CD4-positive, alpha-beta T cell treated with Interleukin-10 for 1 hour (primary cell): ENCODE measurements around the gene DENND5A.
A peak's percentile ranks its signal among the peaks of the same experiment; 100 is the strongest.
"Not testable (repeated sequence)": the region's sequence is repeated elsewhere in the genome, so short reads cannot be mapped to it uniquely, and the experiment has no call there.

Source experiments
- DNase-seq: peaks from one replicate; pipeline ENCODE4 v3.0.0-alpha.2; 2020

DENND5A gene

GRCh38 chr11:9264316-9265210, 587 bp downstream of the DENND5A start:
- peak; percentile 45 for DNase-seq

GRCh38 chr11:9263840-9264315, 1.3 kb downstream of the DENND5A start:
- peak; percentile 54 for DNase-seq

- DNase-seq: peak; percentile 23
Measured at GRCh38 chr11:9260838-9261146, 4.4 kb downstream of the DENND5A start.

- DNase-seq: no peak
Measured at GRCh38 chr11:9259981-9260837, 4.9 kb downstream of the DENND5A start.

GRCh38 chr11:9258279-9258678, 6.9 kb downstream of the DENND5A start:
- not testable (repeated sequence) for DNase-seq

GRCh38 chr11:9254416-9254815, 10.7 kb downstream of the DENND5A start:
- no peak for DNase-seq

- no peak for DNase-seq
Measured at GRCh38 chr11:9253086-9253485, 12.1 kb downstream of the DENND5A start.

- no peak for DNase-seq
Measured at GRCh38 chr11:9251311-9251710, 13.8 kb downstream of the DENND5A start.

- DNase-seq: peak; percentile 62
Measured at GRCh38 chr11:9250139-9250582, 15.0 kb downstream of the DENND5A start.

GRCh38 chr11:9249252-9249651, 15.9 kb downstream of the DENND5A start:
- no peak for DNase-seq

GRCh38 chr11:9247863-9248262, 17.3 kb downstream of the DENND5A start:
- DNase-seq: no peak

GRCh38 chr11:9236242-9236641, 28.9 kb downstream of the DENND5A start:
- not testable (repeated sequence) for DNase-seq

- no peak for DNase-seq
Measured at GRCh38 chr11:9232482-9232881, 32.7 kb downstream of the DENND5A start.

- DNase-seq: no peak
Measured at GRCh38 chr11:9231848-9232177, 33.3 kb downstream of the DENND5A start.

- no peak for DNase-seq
Measured at GRCh38 chr11:9230296-9230695, 34.9 kb downstream of the DENND5A start.

GRCh38 chr11:9228091-9228490, 37.1 kb downstream of the DENND5A start:
- no peak for DNase-seq

GRCh38 chr11:9225748-9226298, 39.3 kb downstream of the DENND5A start:
- no peak for DNase-seq

GRCh38 chr11:9222654-9223053, 42.5 kb downstream of the DENND5A start:
- DNase-seq: no peak

- not testable (repeated sequence) for DNase-seq
Measured at GRCh38 chr11:9220853-9221252, 44.3 kb downstream of the DENND5A start.

- no peak for DNase-seq
Measured at GRCh38 chr11:9219572-9219971, 45.6 kb downstream of the DENND5A start.

GRCh38 chr11:9219115-9219514, 46.0 kb downstream of the DENND5A start:
- no peak for DNase-seq

GRCh38 chr11:9214765-9215164, 50.4 kb downstream of the DENND5A start:
- no peak for DNase-seq

GRCh38 chr11:9211322-9211721, 53.8 kb downstream of the DENND5A start:
- no peak for DNase-seq

GRCh38 chr11:9210922-9211320, 54.2 kb downstream of the DENND5A start:
- no peak for DNase-seq
